K562 (cell line): ENCODE data around the gene RGS12.
"Not testable (repeated sequence)": the region's sequence is repeated elsewhere in the genome, so short reads cannot be mapped to it uniquely, and the experiment has no call there.

Source experiments
- CHD4 ChIP-seq: fragments of 200-600 bp; sonication (generic); IDR thresholded peaks from 3 replicates; pipeline ENCODE4 v1.6.1; 2012; ENCODE audit warnings: low read depth, mild to moderate bottlenecking, mixed read lengths, low read length, inconsistent platforms; ENCODE audit not compliant: insufficient read depth, insufficient replicate concordance, poor library complexity, severe bottlenecking
- CREM ChIP-seq: IDR thresholded peaks from 2 replicates; pipeline ENCODE4 v1.6.1; 2014; ENCODE audit warnings: antibody characterized with exemption, low read depth
- EZH2 ChIP-seq: IDR thresholded peaks from 2 replicates; pipeline ENCODE4 v1.6.1; 2012; ENCODE audit warnings: low read depth, mild to moderate bottlenecking, inconsistent platforms, low read length, borderline replicate concordance
- GTF2F1 ChIP-seq: IDR thresholded peaks from 2 replicates; pipeline ENCODE4 v1.6.1; 2011; ENCODE audit warnings: low read depth, low read length, improper control_type of control experiment
- POLR2AphosphoS5 ChIP-seq: IDR thresholded peaks from 2 replicates; pipeline ENCODE4 v1.6.1; 2011; ENCODE audit warnings: mild to moderate bottlenecking, low read depth, low read length, moderate library complexity; ENCODE audit not compliant: control insufficient read depth, insufficient read depth
- POLR2H ChIP-seq: IDR thresholded peaks from 2 replicates; pipeline ENCODE4 v1.6.1; 2016; ENCODE audit warnings: missing genetic modification characterization, low read depth, mild to moderate bottlenecking, control low read depth, missing compliant biosample characterization, moderate library complexity
- SMC3 ChIP-seq: conservative IDR thresholded peaks from 2 replicates; pipeline ENCODE4 v1.6.1; 2011; ENCODE audit warnings: low read depth, low read length, improper control_type of control experiment; ENCODE audit not compliant: insufficient read depth
- SPI1 ChIP-seq: IDR thresholded peaks from 2 replicates; pipeline ENCODE4 v1.6.1; 2011; ENCODE audit warnings: low read depth, low read length, control low read depth, borderline replicate concordance
- TCFL5 ChIP-seq: fragments of 250-450 bp; sonication (Bioruptor Pico); conservative IDR thresholded peaks from 2 replicates; pipeline ENCODE4 v1.6.1; 2021; ENCODE audit warnings: mild to moderate bottlenecking, moderate library complexity, matching md5 sums
- ZBTB17 ChIP-seq: fragments of 450-650 bp; formaldehyde crosslinking; IDR thresholded peaks from 2 replicates; pipeline ENCODE4 v1.4.0; 2020; ENCODE audit warnings: mild to moderate bottlenecking
- TF ChIP-seq, protein P1 (sequence below): fragments of 250-450 bp; sonication (Bioruptor Pico); IDR thresholded peaks from 2 replicates; pipeline ENCODE4 v1.5.0; 2020; ENCODE audit warnings: mild to moderate bottlenecking
- TF ChIP-seq, protein P2 (sequence below): IDR thresholded peaks from 2 replicates; pipeline ENCODE4 v1.6.1; 2012; ENCODE audit warnings: low read depth, low read length, improper control_type of control experiment, borderline replicate concordance
- TF ChIP-seq, protein P3 (sequence below), 3 experiments: IDR thresholded peaks in 2 of 3; conservative IDR thresholded peaks in 1 of 3; 2 replicates each; pipeline ENCODE4 v1.5.1; 2011 to 2012; ENCODE audit warnings: low read length in 3 of 3, mild to moderate bottlenecking in 3 of 3, control low read depth in 2 of 3, improper control_type of control experiment in 1 of 3, inconsistent platforms in 1 of 3, low read depth in 1 of 3, mixed read lengths in 1 of 3, moderate library complexity in 1 of 3; ENCODE audit not compliant: insufficient read depth in 2 of 3

DNA sequence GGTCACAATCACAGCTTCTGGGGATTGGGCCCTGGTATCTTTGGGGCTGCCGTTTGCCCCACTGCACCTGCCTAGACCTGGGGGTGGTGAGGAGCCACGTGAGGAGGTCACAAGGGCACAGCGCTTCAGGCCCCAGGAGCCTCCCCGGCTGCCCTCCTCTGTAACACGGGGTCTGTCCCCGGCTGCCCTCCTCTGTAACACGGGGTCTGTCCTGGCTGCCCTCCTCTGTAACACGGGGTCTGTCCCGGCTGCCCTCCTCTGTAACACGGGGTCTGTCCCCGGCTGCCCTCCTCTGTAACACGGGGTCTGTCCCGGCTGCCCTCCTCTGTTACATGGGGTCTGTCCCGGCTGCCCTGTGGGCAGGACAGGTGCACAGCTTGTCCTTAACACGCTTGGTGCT lies 8.1 kb downstream of the RGS12 start:
- not testable (repeated sequence) for TF ChIP-seq ZBTB17 (CRISPR knock-in tag); CHD4; EZH2; POLR2AphosphoS5; TCFL5; POLR2H (tag); SPI1; CREM; SMC3; GTF2F1
- TF ChIP-seq, protein P1, sequence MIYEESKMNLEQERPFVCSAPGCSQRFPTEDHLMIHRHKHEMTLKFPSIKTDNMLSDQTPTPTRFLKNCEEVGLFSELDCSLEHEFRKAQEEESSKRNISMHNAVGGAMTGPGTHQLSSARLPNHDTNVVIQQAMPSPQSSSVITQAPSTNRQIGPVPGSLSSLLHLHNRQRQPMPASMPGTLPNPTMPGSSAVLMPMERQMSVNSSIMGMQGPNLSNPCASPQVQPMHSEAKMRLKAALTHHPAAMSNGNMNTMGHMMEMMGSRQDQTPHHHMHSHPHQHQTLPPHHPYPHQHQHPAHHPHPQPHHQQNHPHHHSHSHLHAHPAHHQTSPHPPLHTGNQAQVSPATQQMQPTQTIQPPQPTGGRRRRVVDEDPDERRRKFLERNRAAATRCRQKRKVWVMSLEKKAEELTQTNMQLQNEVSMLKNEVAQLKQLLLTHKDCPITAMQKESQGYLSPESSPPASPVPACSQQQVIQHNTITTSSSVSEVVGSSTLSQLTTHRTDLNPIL = not testable (repeated sequence)
- TF ChIP-seq, protein P2, sequence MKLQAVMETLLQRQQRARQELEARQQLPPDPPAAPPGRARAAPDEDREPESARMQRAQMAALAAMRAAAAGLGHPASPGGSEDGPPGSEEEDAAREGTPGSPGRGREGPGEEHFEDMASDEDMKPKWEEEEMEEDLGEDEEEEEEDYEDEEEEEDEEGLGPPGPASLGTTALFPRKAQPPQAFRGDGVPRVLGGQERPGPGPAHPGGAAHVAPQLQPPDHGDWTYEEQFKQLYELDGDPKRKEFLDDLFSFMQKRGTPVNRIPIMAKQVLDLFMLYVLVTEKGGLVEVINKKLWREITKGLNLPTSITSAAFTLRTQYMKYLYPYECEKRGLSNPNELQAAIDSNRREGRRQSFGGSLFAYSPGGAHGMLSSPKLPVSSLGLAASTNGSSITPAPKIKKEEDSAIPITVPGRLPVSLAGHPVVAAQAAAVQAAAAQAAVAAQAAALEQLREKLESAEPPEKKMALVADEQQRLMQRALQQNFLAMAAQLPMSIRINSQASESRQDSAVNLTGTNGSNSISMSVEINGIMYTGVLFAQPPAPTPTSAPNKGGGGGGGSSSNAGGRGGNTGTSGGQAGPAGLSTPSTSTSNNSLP = not testable (repeated sequence)
- TF ChIP-seq, protein P3, sequence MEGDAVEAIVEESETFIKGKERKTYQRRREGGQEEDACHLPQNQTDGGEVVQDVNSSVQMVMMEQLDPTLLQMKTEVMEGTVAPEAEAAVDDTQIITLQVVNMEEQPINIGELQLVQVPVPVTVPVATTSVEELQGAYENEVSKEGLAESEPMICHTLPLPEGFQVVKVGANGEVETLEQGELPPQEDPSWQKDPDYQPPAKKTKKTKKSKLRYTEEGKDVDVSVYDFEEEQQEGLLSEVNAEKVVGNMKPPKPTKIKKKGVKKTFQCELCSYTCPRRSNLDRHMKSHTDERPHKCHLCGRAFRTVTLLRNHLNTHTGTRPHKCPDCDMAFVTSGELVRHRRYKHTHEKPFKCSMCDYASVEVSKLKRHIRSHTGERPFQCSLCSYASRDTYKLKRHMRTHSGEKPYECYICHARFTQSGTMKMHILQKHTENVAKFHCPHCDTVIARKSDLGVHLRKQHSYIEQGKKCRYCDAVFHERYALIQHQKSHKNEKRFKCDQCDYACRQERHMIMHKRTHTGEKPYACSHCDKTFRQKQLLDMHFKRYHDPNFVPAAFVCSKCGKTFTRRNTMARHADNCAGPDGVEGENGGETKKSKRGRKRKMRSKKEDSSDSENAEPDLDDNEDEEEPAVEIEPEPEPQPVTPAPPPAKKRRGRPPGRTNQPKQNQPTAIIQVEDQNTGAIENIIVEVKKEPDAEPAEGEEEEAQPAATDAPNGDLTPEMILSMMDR (IDR thresholded peaks at IDR 0.05 in 2 of 3, conservative IDR thresholded peaks at IDR 0.05 in 1 of 3; ENCODE audit: insufficient read depth in 2 of 3, low read depth in 1 of 3, low read length in 3 of 3) = not testable (repeated sequence)
